ENCODE measurements around the gene VCAN. TPM values are rescaled to one million over a fixed set of nuclear protein-coding genes. Genes with fewer than 3 reads are reported as not detected.

VCAN gene
- polyA plus RNA-seq, 10 donors: 216 to 365 (median 271) TPM

DNA sequence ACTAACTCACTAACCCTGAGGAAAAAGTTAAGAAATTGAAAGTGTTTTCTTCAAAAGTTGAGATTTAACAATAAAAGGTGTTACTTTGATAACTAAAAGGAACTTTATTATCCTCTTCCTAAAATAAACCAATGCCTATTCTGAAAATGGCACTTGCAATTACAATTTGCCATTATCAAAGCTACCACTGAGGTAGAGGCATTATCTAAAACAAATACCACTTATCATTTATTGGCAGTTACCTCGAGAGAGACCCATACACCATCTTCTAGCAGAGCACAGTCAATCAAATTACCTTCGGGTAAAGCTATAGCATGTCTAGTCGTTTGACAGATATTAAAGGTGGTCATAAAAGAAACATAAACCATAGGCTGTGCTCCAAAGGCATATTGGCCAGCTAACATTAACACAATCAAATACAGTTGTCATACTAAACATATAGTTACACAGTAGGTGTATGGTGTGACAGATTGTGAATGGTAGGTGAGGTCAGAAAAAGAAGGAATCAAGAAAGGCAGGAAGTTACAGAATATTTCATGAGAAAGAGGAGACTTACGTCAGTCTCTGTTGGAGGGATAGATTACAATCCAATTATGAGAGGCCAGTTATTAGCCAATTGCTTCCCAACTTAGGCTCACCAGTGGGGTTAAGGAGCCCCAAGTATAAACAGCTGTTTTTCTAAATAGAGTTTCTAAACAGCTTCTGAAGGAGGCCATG lies 56.3 kb downstream of the VCAN start:
- no peak for DNase-seq

DNA sequence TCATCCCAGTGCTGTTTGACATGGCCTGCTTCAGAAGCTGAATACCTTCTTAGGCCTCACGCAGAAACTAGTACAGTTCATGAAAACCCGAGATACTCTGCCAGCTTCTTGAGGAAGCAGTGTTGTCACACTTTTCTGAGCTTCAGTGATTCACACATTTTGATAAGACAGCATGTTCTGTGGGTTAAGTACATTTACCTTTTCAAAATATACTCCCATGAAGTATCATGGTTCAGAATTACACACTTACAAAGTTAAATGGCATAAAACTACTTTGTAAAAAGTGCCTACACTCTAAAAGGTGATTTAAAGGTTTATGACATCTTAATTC lies 56.9 kb downstream of the VCAN start:
- DNase-seq: no peak

DNA sequence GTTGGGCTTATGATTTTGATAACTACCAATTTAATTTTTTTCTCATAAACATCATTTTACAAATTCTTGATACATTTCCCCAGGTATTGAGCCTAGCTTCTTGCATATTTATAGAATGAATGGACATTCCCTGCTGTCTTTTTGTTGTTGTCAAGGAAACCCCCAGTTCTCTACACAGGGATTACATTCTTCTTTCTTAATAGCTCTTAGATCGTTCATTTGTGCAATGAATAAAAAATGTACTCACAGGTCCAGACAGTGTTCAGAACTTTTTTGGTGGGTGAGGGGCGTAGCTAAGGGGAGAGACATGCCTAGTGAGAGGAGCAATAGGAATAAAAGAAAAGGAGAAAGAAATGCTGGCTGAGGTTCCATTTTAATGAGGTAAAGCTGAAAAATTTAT lies 58.6 kb downstream of the VCAN start:
- no peak for DNase-seq

DNA sequence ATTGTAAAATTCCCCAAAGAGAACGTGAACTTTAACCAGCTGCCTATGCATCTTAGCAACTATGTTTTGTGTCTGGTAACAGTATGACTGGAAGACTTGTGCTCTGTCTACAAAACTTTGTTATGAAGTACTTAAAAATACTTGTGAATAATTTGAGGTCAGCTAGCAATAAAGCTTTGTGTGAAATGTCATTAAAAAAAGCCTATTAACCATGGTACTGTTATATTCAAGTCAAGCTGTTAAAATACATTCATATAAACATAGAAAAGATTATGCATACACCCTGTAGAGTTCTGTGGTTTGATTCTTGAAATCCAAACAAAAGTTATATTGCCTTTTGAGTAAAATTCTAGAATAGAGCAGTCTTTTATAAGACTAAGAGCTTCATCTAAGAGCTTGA lies 60.1 kb downstream of the VCAN start:
- DNase-seq: no peak

DNA sequence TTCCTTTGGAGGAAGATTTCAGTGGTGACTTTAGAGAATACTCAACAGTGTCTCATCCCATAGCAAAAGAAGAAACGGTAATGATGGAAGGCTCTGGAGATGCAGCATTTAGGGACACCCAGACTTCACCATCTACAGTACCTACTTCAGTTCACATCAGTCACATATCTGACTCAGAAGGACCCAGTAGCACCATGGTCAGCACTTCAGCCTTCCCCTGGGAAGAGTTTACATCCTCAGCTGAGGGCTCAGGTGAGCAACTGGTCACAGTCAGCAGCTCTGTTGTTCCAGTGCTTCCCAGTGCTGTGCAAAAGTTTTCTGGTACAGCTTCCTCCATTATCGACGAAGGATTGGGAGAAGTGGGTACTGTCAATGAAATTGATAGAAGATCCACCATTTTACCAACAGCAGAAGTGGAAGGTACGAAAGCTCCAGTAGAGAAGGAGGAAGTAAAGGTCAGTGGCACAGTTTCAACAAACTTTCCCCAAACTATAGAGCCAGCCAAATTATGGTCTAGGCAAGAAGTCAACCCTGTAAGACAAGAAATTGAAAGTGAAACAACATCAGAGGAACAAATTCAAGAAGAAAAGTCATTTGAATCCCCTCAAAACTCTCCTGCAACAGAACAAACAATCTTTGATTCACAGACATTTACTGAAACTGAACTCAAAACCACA lies 67.4 kb downstream of the VCAN start:
- no peak for DNase-seq

DNA sequence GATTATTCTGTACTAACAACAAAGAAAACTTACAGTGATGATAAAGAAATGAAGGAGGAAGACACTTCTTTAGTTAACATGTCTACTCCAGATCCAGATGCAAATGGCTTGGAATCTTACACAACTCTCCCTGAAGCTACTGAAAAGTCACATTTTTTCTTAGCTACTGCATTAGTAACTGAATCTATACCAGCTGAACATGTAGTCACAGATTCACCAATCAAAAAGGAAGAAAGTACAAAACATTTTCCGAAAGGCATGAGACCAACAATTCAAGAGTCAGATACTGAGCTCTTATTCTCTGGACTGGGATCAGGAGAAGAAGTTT lies 67.9 kb downstream of the VCAN start:
- DNase-seq: no peak

DNA sequence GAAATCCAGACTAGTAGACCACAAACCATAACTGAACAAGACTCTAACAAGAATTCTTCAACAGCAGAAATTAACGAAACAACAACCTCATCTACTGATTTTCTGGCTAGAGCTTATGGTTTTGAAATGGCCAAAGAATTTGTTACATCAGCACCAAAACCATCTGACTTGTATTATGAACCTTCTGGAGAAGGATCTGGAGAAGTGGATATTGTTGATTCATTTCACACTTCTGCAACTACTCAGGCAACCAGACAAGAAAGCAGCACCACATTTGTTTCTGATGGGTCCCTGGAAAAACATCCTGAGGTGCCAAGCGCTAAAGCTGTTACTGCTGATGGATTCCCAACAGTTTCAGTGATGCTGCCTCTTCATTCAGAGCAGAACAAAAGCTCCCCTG lies 68.6 kb downstream of the VCAN start:
- DNase-seq: no peak

DNA sequence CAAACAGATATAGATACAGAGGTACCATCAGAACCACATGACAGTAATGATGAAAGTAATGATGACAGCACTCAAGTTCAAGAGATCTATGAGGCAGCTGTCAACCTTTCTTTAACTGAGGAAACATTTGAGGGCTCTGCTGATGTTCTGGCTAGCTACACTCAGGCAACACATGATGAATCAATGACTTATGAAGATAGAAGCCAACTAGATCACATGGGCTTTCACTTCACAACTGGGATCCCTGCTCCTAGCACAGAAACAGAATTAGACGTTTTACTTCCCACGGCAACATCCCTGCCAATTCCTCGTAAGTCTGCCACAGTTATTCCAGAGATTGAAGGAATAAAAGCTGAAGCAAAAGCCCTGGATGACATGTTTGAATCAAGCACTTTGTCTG lies 69.2 kb downstream of the VCAN start:
- DNase-seq: no peak

DNA sequence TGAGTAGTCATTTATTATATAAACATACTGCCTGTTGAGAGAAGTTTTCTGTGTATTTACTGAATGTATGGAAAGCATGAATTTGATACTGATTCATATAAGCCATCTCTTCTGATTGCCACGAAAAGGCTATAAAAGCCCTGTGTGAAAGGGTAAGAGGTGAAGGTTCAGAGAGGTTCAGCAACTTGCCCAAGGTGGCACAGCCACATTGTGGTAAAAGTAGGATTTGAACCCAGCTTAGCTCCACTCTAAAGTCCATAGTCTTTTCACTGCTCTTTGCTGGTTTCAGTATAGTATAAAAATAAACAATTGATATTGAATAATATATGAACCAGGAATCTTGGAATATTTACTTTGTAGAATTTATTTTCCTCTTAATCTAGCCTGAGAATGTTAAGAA lies 71.3 kb downstream of the VCAN start:
- DNase-seq: no peak

DNA sequence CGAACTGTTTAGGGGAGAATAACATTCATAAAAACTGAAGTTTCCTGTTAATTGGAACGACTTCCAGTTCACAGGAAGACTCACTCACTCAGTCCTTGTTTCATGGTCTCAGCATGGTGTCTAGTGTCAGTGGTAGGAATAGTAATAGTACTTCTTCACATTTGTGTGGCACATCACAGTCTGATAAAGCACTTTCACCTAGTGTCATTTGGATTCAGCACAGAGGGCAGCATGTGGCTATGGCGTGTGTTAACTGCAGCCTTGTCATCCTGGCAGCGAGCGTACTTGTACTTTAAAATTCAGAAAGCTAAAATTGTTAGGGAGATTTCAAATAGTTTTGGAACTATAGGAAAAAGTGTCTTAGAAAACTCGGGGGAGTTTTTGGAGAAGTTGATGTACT lies 72.4 kb downstream of the VCAN start:
- DNase-seq: peak in 1 of 3 donors; percentile 29

DNA sequence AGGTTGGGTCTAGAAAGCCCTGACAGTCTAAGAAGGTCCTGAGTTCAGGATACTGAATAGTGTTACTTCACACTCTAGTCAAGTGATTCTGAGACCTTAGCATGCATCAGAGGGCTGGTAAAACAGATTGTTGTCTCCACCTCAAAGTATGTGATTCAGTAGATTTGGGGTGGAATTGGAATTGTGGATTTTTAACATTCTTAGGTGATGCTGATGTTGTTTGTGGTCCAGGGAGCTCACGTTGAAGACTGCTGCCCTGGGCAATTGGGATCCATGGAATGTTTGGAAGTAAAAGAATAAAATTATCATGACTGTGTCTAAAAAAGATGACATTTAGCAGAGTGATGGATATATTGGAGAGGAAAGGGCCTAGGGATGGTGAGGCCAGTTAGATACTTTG lies 75.6 kb downstream of the VCAN start:
- no peak for DNase-seq

DNA sequence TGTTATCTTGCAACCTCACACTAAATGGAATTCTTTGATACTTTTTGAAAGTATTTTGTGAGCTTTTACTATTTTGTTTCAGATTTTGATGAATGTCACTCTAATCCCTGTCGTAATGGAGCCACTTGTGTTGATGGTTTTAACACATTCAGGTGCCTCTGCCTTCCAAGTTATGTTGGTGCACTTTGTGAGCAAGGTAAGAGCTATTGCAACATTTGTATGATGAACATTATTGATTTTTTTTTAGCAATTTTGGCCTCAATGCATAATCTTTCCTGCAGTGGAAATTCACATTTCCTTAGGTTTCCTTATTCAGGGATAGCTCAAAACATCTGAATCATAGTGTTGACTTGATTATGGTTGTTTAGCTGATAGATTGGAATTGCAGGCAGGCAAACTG lies 76.3 kb downstream of the VCAN start:
- DNase-seq: peak in 1 of 3 donors; percentile 31

DNA sequence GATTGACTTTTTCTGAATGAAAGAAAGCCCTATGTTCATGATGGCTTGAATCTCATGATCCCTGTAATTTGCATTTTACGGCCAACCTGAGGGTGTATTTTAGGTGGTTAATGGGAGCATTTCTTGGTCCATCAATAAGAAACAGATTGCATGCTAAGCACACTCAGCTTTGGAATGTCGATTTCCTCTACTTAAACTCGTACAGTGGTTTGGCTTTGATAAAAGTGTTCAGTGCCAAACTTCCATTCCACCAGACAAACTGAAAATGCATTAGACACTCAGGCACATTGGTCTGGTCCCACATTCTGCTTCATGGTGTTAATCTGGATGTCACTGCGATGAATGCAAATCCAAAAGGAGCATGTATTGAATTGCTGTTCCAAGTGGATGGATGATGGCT lies 77.0 kb downstream of the VCAN start:
- DNase-seq: peak in 2 of 3 donors; percentile 78 to 84

DNA sequence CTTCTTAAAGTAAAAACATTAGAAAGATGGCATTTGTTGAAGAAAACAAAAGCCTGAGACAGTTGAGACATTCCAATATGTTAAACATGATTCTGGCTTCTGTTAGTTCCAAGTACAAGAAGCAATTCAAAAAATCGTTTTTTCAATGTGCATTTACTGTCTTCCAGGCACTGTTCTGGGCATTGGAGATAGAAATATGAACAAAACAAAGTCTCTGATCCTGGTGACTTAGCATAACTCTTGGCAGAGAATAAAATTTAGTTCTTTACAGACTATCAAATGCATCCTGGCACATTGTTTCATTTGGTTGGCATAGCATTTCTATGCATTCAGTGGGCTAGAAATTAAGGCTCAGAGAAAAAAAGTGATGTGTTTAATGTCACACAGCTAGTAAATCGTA lies 77.5 kb downstream of the VCAN start:
- no peak for DNase-seq

DNA sequence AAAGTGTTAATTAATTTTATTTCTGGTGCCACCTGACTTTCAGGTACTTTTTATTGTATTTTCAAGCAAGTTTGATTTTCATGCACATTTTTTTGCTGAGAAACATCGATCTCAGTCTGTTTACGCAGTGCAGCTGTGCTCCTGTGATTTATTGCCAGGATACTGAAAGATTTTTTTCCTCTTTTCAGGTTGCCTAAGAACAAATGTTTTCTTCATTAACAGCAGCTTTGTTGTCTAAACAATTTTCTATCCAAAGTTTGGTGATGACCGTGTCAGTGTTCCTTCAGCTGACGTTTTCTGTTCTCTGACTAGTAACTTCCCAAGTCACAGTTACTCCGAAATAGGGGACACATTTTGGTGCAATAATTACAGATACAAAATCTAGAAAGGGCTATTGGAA lies 78.1 kb downstream of the VCAN start:
- peak in 1 of 3 donors; percentile 66 for DNase-seq

DNA sequence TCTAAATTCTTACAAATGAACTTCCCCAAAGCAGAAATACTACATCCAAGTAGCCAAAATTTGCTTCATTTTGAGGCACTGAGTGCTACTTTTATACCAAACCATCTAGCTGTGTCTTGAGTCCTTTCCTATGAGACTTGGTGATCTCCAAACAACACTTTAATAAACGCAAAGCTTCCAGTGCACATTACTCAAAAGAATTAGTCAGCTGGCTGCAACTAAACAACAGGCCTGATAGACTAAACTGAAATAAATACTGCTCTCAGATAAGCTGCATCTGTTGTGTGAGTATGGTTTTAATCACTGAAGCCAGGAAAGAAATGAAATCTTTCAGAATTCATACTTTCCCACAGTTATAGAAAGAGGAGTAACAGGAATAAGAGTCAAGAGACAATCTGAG lies 80.3 kb downstream of the VCAN start:
- peak in 1 of 3 donors; percentile 66 for DNase-seq

DNA sequence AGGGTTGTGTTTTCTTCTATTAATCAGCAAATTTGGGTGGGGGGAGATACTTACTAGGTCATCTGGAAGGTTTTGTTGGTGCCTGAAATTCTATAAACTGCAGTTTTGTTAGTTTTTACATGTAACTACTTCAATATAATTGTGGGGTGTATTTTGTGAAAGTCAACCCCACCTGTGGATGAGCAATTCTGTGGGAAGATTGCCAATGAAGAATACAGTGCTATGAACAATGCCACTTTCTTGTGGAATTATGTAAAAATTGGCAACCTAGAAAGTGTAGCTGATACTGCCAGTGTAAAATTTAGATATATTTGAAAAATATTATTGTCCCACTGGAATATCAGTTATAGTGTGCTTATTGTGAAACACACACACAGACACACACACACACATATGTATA lies 80.7 kb downstream of the VCAN start:
- no peak for DNase-seq

DNA sequence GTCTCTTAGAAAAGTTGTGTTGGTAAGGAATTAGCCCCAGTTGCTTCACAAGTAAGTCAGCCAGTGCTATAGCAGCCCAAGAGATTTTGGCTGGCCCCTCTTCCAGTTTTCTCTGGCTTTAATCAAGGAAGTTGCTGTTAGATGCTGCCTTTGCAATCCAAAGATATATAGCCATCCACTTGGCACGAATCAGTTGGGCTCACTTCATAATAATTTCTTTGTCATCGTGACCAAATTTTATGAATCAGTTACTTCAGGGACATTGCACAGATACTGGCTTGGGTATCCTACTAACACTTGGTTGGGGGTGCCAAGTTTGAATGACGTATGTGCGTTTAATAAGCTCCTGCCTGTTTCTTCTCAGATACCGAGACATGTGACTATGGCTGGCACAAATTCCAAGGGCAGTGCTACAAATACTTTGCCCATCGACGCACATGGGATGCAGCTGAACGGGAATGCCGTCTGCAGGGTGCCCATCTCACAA lies 81.5 kb downstream of the VCAN start:
- peak in 1 of 3 donors; percentile 55 for DNase-seq

DNA sequence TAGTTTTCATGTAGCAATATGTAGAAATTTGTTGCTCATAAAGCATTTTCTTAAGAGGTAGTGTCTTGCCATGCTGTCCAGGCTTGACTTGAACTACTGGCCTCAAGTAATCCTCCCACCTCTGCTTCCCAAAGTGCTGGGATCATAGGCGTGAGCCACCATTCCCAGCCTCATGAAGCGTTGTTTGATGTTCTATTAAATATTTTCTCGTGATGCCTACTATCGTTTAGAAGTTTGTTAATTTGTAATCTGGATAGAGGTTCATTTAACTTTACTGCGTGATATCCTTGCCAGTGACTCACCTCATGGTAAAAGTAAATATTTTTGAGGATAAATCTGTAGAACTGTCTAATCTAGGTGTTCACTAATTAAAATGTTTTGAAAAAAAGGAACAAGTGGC lies 82.6 kb downstream of the VCAN start:
- DNase-seq: no peak

DNA sequence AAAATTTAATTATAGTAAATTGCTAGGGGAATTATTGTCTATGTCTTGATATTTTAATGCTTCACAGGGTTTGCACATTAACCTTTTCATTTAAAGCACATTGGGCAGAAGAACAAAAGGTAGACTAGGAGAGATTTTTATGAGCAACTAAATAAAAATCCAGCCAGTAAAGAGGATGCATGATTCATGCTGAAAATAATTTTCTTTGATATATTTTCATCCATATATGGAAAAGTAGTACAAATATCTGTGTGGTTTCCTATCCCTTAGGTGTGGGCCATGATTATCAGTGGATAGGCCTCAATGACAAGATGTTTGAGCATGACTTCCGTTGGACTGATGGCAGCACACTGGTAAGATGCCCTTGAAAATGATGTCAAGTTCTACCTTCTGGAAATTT lies 83.1 kb downstream of the VCAN start:
- DNase-seq: no peak

DNA sequence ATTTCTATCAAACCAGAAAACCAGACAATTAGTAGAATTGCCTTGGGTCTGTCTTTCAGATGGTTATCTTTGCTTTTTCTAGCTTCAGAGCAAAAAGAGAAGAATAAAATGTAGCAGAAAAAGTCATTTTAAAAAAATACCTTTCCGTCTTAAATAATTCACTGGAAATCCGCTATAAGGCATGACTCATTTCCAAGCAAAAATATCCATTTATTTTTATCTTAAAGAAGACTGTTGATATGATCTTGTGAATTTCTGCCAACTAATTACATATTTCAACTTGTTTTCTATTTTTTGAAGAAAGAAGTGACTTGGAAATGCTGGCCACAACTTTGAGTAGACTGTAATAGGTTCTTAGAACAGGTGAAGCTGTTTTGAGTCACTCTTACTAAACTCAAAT lies 83.7 kb downstream of the VCAN start:
- no peak for DNase-seq

DNA sequence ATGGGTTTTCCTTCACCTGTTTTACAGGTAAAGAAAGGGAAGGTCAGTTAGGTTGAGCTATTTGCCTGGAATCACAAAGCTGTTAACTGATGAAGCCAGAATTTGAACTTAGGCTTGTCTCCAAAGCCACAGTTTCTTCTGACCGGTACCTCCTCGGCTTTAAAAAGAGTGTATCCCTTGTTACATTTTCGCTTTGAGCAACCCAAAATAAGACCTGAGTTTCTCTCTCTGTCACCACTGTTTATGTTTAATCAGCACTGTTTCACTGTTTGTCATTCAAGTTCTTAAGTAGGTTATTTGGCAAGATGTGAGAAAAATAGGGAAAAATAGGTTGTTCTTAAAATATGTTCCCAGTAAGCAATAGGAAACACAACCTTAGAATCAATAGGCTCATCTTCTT lies 84.6 kb downstream of the VCAN start:
- DNase-seq: no peak

DNA sequence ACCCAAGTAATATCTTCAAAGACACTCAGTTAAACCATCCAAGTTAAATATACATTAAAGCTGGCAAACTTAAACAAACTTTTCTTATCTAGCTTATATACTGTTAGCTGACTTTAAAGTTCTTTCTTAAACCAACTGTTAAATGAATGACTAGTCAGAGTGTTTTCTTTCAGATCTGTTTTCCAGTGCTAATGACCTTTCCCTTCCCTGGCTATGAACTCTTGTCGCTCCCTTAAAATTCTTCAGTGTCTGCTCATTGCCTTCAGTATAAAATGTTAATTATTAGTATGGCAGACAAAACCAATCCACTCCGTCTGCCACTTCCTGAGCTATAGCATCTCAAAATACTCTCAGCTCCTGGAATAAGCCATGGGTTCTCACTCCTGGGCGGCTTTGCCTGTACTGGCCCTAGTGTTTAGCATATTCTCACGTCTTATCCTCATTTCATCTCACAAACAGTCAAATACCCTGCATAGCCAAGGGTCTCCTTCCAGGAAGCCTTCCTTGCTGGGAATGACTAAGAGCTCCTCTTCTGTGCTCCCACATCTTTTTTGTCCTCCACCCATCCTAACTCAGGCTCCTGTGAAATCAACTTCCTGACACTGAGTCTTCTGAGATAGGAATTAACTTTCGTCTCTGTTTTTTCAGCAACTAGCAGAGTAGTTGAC lies 87.7 kb downstream of the VCAN start:
- DNase-seq: no peak

Data from muscle of back (tissue), 11 donors.